Stimulated activated CD4-positive, alpha-beta T cell treated with anti-CD3 and anti-CD28 coated beads, Interleukin-1b, Interleukin-23, amount 100 ng/mL, for 24 hours (primary cell): Measurements from ENCODE around the gene EGFL8.
"Not testable (repeated sequence)": the region's sequence is repeated elsewhere in the genome, so short reads cannot be mapped to it uniquely, and the experiment has no call there.

Experiments used
- DNase-seq, 4 experiments: peaks; one replicate each; pipeline ENCODE4 v3.0.0-alpha.2; 2020; ENCODE audit warnings: low read depth in 4 of 4, low spot score in 1 of 4

Gene EGFL8

DNA sequence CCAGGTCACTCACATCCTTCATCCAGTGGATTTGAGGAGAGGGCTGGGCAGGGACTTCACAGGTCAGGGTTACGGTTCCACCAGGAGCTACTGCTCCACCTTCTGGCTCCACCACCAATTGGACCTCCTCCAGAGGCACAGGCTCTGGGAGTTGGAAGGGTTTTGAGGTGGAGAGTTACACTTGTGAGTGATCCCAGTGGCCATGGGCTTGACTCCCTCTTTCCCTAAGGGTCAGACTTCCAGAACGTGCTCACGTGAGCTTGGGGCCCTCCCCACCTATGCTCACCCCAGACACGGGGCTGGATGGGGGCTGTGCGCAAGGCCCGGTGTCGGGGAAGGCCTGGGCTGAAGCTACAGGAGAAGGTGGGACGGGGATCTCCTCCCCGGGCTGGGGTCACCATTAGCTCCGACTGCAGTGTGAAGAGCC lies 18.2 kb downstream of the EGFL8 start:
- no peak for DNase-seq

DNA sequence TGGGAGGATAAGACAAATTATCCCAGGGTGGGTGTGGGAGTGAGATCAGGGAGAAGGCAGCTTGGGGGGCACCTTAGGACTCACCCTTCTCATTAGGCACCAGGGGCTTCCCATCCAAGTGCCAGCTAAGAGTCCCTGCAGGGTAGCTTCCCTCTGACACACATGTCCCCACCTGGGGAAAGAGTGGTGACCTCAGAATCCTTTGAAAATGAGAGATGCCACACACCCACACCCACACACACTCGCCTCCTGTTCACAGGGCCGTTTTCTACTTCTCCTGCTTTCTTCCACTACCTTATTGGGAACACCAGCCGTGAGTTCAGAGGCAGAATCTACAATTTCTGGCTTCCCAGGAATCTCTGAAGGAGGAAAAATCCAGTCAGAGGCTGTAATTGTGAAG lies 18.6 kb downstream of the EGFL8 start:
- DNase-seq, result no peak

DNA sequence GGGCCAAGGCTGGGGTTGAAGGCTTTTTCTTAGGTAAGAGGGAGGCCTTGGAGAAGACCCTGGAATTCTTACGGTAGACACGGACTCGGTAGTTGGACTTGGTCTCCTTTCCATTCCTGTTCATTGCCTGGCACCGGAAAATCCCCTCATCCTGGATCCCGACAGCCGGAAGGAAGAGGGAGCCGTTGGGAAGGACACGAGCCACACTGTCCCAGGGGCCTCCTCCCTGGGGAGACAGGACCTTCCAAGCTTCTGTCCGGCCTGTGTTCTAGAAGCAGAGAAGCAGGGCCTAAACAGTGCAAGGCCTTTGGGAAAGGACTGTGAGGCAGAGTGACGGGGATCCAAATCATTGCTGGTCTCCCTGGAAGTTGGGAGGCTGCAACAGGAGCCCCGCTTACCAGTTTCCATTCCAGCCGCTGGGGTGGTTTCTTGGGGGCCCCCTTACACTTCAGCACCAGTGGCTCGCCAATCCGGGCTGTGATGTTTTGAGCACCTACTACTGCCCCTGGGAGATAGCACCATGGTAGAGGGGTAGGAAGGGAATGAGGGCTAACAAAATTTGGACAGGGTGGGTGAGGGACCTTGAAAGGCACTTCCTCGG lies 19.2 kb downstream of the EGFL8 start:
- DNase-seq, result no peak

DNA sequence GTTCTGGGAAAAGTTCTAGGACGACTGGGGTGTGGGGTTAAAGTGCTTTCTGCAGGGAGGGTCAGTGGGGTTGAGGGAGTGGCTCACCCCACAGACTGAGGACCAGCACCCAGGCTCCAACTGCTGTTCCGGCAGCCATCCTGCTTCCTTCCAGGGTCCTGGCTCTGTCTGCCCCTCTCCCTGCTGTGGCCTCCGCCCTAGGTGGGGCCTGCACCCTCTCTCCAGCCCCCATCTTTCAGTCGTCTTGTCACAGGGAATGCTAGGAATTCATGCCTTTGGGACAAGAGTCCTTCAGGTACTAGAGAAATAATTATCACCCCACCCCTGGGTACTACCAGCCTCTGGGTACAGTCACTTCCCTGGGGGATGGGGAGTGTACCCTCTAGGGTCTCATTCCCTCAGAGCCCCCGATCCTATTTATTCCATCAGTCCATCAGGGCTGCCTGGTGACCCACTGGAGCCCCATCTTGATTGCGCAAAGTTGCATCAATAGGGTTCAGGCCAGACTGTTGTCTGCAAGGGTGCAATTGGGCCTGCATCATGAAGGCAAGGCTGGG lies 19.8 kb downstream of the EGFL8 start, which contains the start of gene AGER:
Gene AGER (minus strand): TSS at position 170 of the 557 bp plus-strand sequence. CDS start 31 bp downstream, at position 139.
- no peak for DNase-seq

DNA sequence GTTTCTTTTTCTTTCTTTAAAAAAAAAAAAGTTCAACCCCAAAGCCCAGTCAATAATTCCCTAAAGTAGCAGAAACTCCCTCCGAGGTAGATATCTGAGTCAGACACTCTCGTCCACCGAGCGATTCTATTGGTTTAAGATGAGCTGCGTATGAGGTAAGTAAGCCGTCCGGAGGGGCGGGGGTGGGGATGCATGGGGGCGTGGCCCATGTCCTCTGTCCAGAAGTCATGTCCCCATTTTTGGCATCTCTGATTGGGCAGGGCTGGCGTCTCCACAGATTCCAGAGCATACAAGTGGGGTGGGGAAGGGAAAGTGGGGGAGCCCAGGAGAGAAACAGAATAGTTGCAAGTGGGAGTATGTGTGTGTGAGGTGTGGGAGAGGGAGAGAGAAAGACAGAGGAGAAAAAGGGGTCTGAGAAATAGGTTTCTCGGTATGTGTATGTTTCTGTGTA lies 21.3 kb downstream of the EGFL8 start:
- DNase-seq, result peak in 2 of 4 experiments; percentile 32 to 59

DNA sequence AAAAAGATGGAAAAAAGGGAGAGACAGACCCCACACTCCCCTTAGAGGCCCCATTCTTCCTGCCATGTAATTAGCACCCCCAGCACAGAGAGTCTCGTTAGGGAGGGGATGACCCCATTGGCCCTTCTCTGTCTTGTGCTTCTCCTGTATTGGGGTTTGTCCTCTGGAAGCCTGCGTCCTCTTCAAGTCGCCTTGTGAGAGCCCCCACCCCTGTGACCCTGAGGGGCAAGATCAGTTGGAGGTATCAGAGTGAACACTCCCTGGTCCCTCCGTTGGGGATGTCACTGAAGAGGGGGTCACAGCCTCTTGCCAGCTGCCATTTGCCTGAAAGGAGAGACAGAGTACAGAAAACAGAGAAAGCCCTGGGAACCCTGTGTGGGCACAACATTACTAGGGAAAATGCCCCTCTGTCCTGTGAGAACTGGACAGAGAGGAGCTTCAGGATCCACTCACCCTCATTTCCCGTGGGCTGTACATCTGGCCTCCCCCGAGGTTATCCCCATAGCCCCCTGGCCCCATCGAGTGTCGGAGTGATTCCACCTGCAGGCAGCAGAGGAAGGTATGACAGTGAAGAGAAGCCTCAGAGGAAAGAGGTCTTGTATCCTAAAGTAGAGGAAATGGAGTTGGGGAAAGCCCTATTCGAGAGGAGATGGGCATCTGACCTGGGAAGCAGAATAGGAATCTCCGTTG lies 21.9 kb downstream of the EGFL8 start:
- not testable (repeated sequence) for DNase-seq

DNA sequence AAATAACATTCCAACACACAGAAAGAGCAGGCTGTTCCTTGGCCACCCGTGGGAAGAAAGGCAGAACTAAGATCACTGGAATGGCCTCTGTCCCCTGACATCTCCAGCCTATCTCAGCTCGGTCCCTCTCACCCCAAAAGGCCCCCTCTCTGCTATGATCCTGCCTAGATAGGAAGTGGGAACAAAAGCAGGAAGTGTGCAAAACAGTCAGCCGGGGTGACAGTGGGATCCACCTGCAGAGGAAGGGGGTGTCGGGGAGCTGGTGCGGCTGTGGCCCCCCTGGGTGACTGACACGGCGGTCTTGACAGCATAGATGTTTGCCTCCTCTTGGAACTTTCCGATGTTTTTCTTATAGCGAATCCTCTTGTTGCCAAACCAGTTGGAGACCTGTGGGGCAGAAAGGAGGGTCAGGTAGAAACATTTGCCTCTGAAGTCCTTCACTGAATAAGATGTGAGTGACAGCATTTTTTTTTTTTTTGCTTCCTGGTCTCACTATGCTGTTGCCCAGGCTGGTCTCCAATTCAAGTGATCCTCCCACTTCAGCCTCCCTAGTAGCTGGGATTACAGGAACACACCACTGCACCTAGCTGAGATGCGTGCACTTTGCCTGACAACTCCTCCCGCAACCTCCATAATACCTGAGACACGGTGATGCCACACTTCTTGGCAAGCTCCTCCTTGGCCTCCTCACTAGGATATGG lies 22.8 kb downstream of the EGFL8 start:
- no peak for DNase-seq

DNA sequence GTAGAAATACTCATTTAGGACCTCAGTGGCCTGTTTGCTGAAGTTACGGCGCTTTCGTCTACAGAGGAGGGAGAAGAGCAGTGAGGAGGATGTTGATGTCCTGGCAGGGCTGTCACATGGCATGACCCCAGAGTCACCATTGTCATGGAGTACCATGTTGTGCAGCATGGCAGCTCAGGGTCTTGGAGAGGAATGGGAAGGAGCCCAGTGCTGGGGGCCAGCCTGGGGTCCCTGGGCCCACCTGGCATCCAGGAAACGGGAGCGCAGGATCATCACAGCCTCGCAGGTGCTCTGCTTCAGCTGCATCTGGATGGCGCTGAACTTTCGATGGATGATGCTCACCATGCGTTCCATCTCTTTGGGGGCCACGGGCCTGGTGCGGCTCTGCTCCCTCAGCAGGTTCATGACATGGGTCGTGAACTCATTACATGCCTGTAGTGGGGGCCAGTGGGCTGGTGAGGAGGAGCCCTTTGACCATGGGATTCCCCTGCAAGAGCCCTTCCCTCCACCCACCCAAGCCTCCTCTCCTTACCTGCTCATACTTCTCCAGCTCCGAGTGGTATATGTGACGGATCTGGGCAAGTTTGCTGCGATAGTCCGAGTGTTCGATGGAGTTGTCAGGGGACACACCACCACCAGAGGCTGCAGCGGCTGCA lies 23.5 kb downstream of the EGFL8 start:
- not testable (repeated sequence) for DNase-seq

DNA sequence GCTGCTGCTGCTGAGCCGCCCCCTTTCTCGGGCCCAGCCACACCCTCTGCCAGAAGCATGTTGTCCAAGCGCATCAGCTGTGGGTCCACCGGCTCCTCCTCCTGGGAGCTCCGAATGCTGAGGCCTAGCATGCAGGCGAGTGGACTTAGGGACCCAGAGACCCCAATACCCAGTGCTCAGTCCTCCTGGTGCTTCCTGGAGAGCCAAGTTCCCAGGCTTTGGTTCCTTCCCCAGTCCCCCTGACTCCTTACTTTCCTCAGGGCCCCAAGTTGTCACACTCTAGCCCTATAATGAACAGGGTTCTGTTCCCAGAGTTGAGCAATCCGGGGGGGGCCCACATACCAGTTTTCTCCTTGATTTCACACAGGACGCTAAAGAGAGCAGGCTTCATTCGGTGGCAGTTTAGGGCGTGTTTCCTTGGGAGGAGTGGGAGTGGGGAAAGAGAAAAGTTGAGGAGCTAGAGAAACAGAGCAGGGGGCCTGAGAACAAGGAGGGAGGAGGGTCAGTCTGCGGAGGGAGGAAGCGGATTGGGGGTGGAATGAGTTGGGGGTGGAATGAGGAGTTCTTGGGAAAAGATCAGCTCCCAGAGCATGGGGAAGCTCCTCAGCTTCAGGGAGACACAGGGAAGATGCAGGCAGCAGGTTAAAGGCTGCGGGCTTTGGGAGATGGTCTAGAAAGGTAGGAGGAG lies 24.1 kb downstream of the EGFL8 start:
- DNase-seq, result no peak

DNA sequence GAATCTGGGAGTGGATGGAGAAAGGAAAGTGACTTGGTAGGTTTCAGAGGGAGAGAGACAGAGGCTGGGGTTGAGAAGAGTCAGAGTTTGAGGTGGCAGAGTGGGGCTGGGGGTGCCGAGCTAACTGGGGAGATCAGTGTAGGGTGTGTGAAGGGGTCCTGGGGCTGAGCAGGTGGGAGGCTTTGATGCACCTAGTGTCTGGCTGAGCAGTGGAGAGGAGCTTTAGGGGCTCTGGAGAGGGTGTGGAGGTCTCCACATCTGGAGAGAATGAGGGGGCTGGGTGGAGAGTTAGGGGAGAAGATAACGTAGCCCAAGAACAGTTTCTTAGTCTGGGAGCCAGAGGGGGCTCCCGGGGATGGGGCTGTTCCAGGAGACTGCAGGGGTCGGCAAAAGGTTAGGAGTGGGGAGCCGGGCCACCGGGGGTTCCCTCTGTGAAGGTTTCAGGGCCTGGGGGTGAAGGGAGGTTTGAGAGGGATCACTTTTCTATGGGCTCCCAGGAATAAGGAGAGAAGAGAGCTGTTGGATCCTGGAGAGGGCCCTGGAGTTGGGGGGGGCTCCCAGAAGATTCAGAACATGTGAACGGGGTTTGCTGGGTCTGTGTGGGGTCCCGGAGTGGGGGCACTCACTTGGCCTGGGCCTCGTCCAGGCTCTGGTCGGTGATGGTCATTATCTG lies 24.8 kb downstream of the EGFL8 start:
- DNase-seq, result no peak

DNA sequence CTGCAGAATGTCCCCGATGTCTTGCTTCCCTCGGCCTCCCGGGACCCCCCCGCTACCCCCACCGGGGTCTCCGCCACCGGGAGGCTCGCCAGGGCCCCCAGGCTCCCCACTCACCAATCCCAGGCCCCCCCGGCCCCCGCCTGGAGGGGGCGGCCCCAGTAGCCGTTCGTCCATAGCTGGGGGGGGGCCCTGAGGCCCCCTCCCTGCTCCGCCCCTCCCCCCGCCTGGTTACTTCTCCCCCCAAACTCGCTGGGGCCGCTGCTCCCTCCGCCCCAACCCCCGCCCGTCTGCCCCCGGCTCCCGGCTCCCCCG lies 25.3 kb downstream of the EGFL8 start:
- no peak for DNase-seq

DNA sequence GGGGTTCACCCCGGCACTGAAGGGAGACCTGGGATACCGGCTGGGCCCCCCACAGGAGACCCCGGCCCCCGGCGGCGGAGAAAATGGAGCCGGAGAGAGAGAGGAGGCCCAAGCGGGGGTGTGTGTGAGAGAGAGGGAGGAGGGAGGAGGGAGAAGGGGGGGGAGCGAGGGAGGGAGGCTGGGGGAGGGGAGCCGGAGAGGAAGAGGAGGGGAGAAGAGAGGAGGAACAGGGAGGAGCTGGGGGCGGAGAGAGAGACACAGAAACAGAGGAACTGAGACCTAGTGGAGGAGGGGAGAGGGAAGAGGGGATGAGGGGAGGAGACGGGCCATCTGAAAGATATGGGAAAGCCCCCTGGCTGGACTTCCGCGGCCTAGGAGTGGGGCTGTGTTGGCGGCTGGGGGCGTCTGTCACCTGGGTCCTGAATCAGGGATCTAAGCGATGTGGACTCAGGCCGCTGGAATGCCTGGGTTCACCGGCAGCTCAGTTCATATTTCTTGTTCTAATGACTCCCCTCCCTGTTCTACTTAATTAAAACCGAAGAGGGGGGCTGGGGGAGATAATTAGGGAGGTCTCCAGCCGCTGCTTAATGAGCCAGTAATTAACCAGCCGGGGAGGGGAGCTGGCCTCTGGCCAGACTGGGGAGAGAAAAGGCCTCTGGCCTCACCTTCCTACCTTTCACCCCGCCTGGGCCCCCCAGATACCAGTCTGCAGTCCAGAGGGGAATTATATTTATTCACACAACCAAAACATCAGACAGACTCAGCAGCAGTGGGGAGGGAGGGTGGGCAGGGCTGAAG lies 25.9 kb downstream of the EGFL8 start, which contains the start of gene PBX2:
Gene PBX2 (minus strand): TSS at position 149 of the 798 bp plus-strand sequence. CDS start 287 bp downstream, outside the sequence.
- DNase-seq, result peak; percentile 55 to 87 (median 77)

DNA sequence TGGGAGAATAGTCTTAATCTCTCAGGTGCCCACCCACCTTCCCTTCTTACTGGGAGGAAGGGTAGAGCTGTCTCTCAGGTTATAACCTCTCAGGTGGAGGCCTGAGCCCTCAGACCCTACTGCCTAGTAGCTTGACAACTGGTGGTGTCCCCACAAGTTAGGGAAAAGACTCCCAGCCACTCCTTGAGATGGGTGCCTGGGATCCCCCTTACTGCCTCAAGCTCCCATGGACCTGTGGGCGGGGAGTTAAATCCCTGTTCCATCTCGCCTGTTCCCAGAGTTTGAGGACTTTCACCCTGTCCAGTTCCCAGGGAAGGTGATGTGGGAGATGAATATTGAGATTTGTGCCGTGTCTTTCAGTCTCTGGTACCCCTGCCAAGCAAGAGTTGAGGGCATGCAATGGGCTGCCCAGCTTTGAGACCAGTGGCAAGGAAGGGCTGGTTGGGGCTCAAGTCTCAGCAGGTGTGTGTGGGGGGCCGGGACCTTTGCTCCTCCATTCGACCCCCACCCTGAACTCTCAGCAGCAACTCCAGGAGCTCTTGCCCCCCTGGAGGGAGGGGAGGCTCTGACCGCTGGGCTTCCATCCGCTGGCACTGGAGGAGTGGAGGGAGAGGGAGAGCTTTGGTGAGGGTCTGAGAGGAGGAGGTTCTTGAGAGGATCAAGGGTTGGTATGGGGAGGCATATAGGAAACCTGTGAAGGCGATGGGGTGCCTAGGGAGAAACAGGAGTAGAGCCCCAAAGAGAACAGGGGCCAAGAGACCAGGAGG lies 26.7 kb downstream of the EGFL8 start:
- DNase-seq, result no peak

DNA sequence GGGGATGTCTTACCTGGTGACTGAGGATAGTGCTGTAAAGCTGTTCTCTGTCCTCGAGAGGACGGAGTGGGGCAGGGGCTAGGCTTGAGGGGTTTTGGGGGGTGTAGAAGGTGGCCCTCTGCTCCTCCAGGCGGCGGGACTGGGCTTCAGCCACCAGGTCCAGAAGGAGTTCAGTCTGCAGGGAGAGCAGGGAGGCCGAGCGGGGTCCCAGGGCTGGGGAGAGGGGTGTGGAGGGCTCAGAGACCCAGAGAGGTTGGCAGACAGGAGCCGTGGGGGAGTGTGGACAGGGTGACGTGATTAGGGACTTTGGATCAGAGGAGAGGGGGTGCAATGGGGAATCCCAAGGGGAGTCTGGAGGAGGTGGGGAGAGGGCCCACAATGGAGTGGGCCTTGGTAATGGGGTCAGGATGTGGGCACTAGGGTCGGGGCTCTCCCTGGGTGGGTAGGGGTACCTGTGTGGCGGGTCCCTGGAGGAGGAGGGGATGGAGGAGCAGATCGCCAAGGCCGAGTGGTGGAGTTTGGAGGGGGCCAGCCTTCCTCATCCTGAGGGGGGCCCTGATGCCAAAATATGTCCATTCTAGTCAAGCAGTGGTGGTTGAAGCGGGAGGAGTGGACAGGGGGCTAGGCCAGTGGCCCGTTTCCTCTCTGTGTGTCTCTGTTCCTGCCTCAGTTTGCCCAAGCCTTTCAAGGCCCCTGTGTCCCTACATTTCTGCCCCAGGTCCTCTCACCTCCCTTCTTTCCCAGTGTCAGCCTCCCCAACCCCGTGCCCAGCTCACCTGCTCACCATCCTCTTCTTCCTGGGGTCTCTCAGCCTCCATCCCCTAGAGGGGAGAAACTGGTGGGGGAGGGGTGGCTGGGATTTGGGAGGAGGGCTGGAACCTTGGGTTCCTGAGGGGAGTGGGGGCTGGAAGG lies 27.6 kb downstream of the EGFL8 start:
- DNase-seq, result no peak

DNA sequence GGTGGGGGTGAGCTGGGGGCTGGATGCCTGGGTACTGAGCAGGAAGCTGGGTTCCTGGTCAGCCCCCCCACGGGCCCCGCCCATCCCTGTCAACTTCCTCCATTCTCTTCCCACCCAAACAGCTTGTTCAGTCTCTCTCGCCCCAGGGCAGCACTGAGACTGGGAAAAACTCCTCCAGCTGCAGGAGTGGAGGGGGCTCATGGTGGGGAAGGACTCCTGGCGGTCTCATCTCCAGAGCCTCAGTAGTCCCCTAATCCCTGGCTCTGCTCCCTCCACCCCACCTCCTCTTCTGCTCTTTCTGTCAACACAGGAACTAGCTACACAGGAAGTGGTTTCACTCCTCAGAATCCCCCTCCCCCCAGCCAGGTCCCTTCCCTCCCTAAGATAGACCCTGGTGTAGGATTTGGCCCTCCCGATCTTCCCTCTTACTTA lies 28.2 kb downstream of the EGFL8 start, which contains the start of gene GPSM3:
Gene GPSM3 (minus strand): TSS at position 36 of the 432 bp plus-strand sequence. CDS start 130 bp downstream, outside the sequence.
- peak in 1 of 4 experiments; percentile 47 for DNase-seq

DNA sequence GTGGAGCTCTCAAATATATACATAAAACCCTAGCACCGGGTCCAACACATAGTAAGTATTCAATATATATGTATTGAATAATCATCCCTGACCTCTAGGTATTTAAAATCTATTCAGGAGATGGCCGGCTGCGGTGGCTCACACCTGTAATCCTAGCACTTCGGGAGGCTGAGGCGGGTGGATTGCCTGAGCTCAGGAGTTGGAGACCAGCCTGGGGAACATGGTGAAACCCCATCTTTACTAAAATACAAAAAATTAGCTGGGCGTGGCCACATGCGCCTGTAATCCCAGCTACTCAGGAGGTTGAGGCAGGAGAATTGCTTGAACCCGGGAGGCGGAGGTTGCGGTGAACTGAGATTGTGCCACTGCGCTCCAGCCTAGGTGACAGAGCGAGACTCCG lies 28.7 kb downstream of the EGFL8 start:
- DNase-seq, result not testable (repeated sequence)

DNA sequence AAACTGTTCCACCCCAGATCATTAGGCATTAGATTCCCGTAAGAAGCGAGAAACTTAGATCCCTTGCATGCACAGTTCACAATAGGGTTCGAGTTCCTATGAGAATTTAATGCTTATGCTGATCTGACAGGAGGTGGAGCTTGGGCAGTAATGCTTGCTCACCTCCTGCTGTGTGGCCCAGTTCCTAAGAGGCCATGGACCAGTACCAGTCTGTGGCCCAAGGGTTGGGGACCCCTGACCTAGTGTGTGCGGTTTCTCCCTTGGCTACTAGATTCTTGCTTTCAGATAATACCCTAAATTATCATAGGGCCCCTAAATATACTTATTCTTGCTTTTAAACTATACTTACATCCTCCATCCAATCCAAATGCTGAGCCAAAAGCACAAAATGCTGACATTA lies 30.0 kb downstream of the EGFL8 start:
- no peak for DNase-seq
